ENCODE measurements around the gene FHIT. TPM values are rescaled to one million over a fixed set of nuclear protein-coding genes. Genes with fewer than 3 reads are reported as not detected.

FHIT gene
- total RNA-seq, 1 donor from 2014 or later: 5.7 TPM

DNA sequence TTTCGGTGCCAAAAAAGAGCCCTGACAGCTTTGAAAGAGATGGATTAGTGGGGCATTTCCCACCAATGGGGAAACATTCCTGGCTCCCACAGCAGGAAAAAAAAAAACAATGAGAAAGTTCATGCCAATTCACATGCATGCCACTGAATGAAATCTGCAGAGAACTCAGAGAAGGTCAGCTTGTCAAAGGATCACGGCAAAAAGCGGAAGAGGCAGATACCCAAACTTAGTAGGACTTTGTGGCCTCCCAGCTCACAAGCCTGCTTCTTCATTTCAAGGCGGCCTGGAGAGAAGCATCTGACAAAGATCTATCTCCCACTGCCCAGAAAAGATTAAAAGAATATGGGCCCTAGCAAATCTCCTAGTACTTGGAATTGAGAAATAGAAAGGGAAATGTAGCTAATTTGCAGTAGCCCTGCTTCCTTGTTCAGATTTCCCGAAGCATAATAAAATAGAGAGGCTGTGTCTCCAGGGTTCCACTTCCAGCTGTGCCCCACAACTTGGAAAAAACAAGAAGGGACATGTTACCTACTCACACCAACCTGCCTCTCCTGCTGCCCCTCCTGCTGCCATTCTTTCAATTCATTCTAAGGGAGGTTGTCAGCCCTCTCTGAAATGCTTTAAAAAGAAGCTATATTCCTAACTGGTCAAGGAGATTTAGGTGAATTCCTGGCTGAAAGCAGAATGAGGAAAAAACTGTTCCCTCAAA, 170.4 kb downstream of the FHIT start:
- peak overlapping the region; percentile 72 for H3K27ac ChIP-seq
- H3K36me3 Mint-ChIP-seq: no peaks in the 10 kb centered on the region
- TF ChIP-seq EZH2phosphoT487 (IDR thresholded peaks at IDR 0.05) (no peak), EZH2 (IDR thresholded peaks at IDR 0.05) (no peak)
- TF ChIP-seq, protein P1, sequence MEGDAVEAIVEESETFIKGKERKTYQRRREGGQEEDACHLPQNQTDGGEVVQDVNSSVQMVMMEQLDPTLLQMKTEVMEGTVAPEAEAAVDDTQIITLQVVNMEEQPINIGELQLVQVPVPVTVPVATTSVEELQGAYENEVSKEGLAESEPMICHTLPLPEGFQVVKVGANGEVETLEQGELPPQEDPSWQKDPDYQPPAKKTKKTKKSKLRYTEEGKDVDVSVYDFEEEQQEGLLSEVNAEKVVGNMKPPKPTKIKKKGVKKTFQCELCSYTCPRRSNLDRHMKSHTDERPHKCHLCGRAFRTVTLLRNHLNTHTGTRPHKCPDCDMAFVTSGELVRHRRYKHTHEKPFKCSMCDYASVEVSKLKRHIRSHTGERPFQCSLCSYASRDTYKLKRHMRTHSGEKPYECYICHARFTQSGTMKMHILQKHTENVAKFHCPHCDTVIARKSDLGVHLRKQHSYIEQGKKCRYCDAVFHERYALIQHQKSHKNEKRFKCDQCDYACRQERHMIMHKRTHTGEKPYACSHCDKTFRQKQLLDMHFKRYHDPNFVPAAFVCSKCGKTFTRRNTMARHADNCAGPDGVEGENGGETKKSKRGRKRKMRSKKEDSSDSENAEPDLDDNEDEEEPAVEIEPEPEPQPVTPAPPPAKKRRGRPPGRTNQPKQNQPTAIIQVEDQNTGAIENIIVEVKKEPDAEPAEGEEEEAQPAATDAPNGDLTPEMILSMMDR (IDR thresholded peaks at IDR 0.05): no peak
- H3K4me1 ChIP-seq: peaks cover 43% of the 10 kb centered on the region
- peaks cover 2% of the 10 kb centered on the region for H3K27me3 Mint-ChIP-seq (ENCODE audit: insufficient read depth, low read depth)
- H3K9ac ChIP-seq: no peak overlapping the region
- H3F3A ChIP-seq (ENCODE audit: low read depth): peaks cover 25% of the 10 kb centered on the region
- H3K36me3 ChIP-seq: no peaks in the 10 kb centered on the region
- H3K4me3 ChIP-seq: peak overlapping the region; percentile 16
- peak overlapping the region; percentile 19 for H3K4me3 Mint-ChIP-seq
- H3K4me1 Mint-ChIP-seq: peaks cover 43% of the 10 kb centered on the region
- peaks cover 8% of the 10 kb centered on the region for H3K9me3 Mint-ChIP-seq
- H4K20me1 ChIP-seq (ENCODE audit: low read depth): no peaks in the 10 kb centered on the region
- H3K27ac Mint-ChIP-seq: peak overlapping the region; percentile 14
- H3K27me3 ChIP-seq: no peaks in the 10 kb centered on the region
- no peak overlapping the region for H2AFZ ChIP-seq (replicated peaks)
- H3K79me2 ChIP-seq (ENCODE audit: low read depth): no peaks in the 10 kb centered on the region
- no peaks in the 10 kb centered on the region for H3K9me3 ChIP-seq (ENCODE audit: low read depth)
- peak; percentile 48 for DNase-seq (ENCODE audit: low spot score)
- peak overlapping the region; percentile 57 for H3K4me2 ChIP-seq

DNA sequence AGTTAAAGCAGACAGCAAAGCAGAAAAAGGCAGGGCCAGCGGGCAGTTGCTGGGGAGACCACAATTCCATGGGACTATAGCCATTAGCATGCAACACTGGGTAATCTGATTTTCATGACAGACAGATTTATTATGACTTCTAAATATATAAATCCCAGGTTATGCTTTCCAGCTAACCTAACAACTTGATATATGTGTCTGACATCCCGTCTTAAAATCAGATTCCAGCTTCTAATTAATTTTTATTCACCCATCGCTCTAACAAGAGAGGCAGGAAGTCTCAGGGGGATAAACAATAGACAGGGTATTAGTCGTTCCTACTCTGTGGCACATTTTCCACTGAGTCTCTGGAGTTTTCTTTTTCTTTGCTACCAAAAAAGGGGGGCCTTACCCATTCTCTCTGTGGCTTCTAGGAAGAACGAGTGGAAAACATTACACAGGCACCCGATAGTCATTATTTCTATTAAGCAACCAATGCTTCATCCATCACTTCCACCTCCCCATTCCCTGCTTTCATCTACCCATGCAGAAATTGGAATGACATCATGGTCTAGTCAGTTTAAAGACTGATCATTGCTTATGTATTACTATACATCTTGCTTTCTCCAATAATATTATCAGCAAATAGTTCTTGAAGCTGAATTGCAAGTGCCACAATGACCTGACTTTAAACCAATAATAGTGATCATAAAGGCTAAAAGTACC, 173.1 kb downstream of the FHIT start:
- H4K20me1 ChIP-seq (ENCODE audit: low read depth): no peaks in the 10 kb centered on the region
- H3K4me1 Mint-ChIP-seq: peaks cover 53% of the 10 kb centered on the region
- H3F3A ChIP-seq (ENCODE audit: low read depth): peaks cover 35% of the 10 kb centered on the region
- H3K27me3 ChIP-seq: no peaks in the 10 kb centered on the region
- peak overlapping the region; percentile 29 for H2AFZ ChIP-seq (replicated peaks)
- no peak for TF ChIP-seq EZH2phosphoT487 (IDR thresholded peaks at IDR 0.05)
- no peak for TF ChIP-seq EZH2 (IDR thresholded peaks at IDR 0.05)
- TF ChIP-seq, protein P1 (IDR thresholded peaks at IDR 0.05): no peak
- no peak overlapping the region for H3K9ac ChIP-seq
- peaks cover 2% of the 10 kb centered on the region for H3K27me3 Mint-ChIP-seq (ENCODE audit: insufficient read depth, low read depth)
- H3K4me2 ChIP-seq: no peak overlapping the region
- H3K27ac ChIP-seq: peak overlapping the region; percentile 10
- H3K4me3 ChIP-seq: no peak overlapping the region
- peaks cover 3% of the 10 kb centered on the region for H3K9me3 Mint-ChIP-seq
- peak; percentile 7 for DNase-seq (ENCODE audit: low spot score)
- H3K36me3 ChIP-seq: no peaks in the 10 kb centered on the region
- no peaks in the 10 kb centered on the region for H3K79me2 ChIP-seq (ENCODE audit: low read depth)
- H3K4me1 ChIP-seq: peaks cover 55% of the 10 kb centered on the region
- no peaks in the 10 kb centered on the region for H3K36me3 Mint-ChIP-seq
- no peak overlapping the region for H3K27ac Mint-ChIP-seq
- H3K4me3 Mint-ChIP-seq: no peak overlapping the region
- H3K9me3 ChIP-seq (ENCODE audit: low read depth): no peaks in the 10 kb centered on the region

DNA sequence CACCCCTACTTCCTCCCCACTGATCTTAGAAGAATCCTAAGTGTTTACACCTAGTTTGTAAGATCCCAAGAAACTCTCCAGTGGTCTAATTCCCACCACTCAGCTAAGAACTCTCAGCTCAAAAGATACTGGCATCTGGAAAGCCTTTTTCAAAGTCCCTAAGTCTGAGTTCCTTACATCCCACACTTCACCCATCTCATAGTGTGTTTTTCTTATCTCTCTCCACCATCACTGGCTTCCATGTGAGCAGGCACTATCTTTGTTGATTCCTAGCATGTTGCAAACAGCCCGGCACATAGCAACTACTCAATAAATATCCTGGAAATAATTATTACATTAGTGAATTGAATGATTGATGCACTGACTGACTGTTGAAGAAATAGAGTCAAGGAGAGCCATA, 173.7 kb downstream of the FHIT start:
- H3K4me2 ChIP-seq: no peak overlapping the region
- no peak for DNase-seq (ENCODE audit: low spot score)
- H3K27ac ChIP-seq: no peak overlapping the region
- H3K36me3 ChIP-seq: no peaks in the 10 kb centered on the region
- H3K27me3 ChIP-seq: no peaks in the 10 kb centered on the region
- peaks cover 35% of the 10 kb centered on the region for H3F3A ChIP-seq (ENCODE audit: low read depth)
- H3K9ac ChIP-seq: no peak overlapping the region
- peaks cover 55% of the 10 kb centered on the region for H3K4me1 Mint-ChIP-seq
- H3K79me2 ChIP-seq (ENCODE audit: low read depth): no peaks in the 10 kb centered on the region
- TF ChIP-seq EZH2 (IDR thresholded peaks at IDR 0.05): no peak
- TF ChIP-seq, protein P1 (IDR thresholded peaks at IDR 0.05): no peak
- TF ChIP-seq EZH2phosphoT487 (IDR thresholded peaks at IDR 0.05): no peak
- no peaks in the 10 kb centered on the region for H3K9me3 ChIP-seq (ENCODE audit: low read depth)
- H2AFZ ChIP-seq (replicated peaks): no peak overlapping the region
- no peaks in the 10 kb centered on the region for H4K20me1 ChIP-seq (ENCODE audit: low read depth)
- H3K9me3 Mint-ChIP-seq: no peaks in the 10 kb centered on the region
- H3K27me3 Mint-ChIP-seq (ENCODE audit: insufficient read depth, low read depth): peaks cover 2% of the 10 kb centered on the region
- no peaks in the 10 kb centered on the region for H3K36me3 Mint-ChIP-seq
- H3K4me1 ChIP-seq: peaks cover 55% of the 10 kb centered on the region
- no peak overlapping the region for H3K27ac Mint-ChIP-seq
- no peak overlapping the region for H3K4me3 ChIP-seq
- no peak overlapping the region for H3K4me3 Mint-ChIP-seq

Measured in neural progenitor cell (in vitro differentiated cells).